SH-SY5Y (cell line): ENCODE measurements around the gene DNAJB9.

Experiments used
- GATA2 ChIP-seq: IDR thresholded peaks from 2 replicates; pipeline ENCODE4 v1.6.1; 2011; ENCODE audit warnings: mild to moderate bottlenecking, low read depth, low read length
- GATA3 ChIP-seq: IDR thresholded peaks from 2 replicates; pipeline ENCODE4 v1.6.1; 2011; ENCODE audit warnings: low read depth, mild to moderate bottlenecking, low read length, moderate library complexity

- no peak for TF ChIP-seq GATA3
- no peak for TF ChIP-seq GATA2
Observed at GRCh38 chr7:108581655-108582491, 12.2 kb downstream of the DNAJB9 start.
